GM12891 (cell line): Measurements from ENCODE around the gene CORT.

Experiments used
- PAX5 ChIP-seq: IDR thresholded peaks from 2 replicates; pipeline ENCODE4 v1.6.1; 2011; ENCODE audit warnings: low read length, moderate library complexity, mild to moderate bottlenecking; ENCODE audit not compliant: insufficient read depth, severe bottlenecking
- POLR2A ChIP-seq: IDR thresholded peaks from 2 replicates; pipeline ENCODE4 v1.6.1; 2011; ENCODE audit warnings: low read depth, low read length, control low read depth
- POLR2AphosphoS5 ChIP-seq: IDR thresholded peaks from 2 replicates; pipeline ENCODE4 v1.6.1; 2011; ENCODE audit warnings: low read depth, low read length, control low read depth
- POU2F2 ChIP-seq: IDR thresholded peaks from 2 replicates; pipeline ENCODE4 v1.6.1; 2011; ENCODE audit warnings: low read depth, mild to moderate bottlenecking, control low read depth, low read length, moderate library complexity
- SPI1 ChIP-seq: IDR thresholded peaks from 2 replicates; pipeline ENCODE4 v1.6.1; 2011; ENCODE audit warnings: low read depth, low read length, control low read depth
- TAF1 ChIP-seq: IDR thresholded peaks from 2 replicates; pipeline ENCODE4 v1.6.1; 2011; ENCODE audit warnings: low read depth, low read length, control low read depth

GRCh38 chr1:10440305-10440704 is 9.5 kb upstream of the CORT start:
- no peak for TF ChIP-seq TAF1
- TF ChIP-seq POLR2A: no peak
- TF ChIP-seq POLR2AphosphoS5: no peak
- TF ChIP-seq SPI1: no peak
- no peak for TF ChIP-seq PAX5
- TF ChIP-seq POU2F2: no peak
